Measurements from ENCODE around the gene CIP2A. TPM values are rescaled to one million over a fixed set of nuclear protein-coding genes. Genes with fewer than 3 reads are reported as not detected.

The CIP2A gene
- total and polyA plus RNA-seq, 2 donors from 2014 or later, result 0.82 to 3.5 TPM

DNA sequence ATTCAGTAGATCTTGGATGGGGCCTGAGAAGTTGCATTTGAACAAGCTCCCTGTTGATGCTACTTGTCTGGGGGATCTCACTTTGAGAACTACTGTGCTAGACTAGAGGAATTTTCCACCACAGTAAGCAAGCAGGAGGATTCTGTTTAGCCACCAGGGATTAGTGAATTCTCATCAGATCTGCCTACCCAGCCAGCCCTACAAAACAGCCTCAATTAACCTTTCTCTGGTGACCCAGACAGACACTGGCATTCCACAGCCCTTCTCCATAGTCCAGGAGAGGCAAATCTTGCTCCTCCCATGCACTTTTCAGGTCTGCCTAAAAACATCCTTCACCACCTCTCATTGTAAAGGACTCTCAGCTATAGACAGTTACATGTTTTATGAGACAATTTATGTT, 62.1 kb downstream of the CIP2A start:
- no peak overlapping the region for H3K9ac ChIP-seq (ENCODE audit: low read length in 3 of 3)
- TF ChIP-seq, protein P1, sequence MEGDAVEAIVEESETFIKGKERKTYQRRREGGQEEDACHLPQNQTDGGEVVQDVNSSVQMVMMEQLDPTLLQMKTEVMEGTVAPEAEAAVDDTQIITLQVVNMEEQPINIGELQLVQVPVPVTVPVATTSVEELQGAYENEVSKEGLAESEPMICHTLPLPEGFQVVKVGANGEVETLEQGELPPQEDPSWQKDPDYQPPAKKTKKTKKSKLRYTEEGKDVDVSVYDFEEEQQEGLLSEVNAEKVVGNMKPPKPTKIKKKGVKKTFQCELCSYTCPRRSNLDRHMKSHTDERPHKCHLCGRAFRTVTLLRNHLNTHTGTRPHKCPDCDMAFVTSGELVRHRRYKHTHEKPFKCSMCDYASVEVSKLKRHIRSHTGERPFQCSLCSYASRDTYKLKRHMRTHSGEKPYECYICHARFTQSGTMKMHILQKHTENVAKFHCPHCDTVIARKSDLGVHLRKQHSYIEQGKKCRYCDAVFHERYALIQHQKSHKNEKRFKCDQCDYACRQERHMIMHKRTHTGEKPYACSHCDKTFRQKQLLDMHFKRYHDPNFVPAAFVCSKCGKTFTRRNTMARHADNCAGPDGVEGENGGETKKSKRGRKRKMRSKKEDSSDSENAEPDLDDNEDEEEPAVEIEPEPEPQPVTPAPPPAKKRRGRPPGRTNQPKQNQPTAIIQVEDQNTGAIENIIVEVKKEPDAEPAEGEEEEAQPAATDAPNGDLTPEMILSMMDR (IDR thresholded peaks at IDR 0.05; ENCODE audit: borderline replicate concordance, extremely low read depth, insufficient read depth), result no peak
- no peaks in the 10 kb centered on the region for H3K4me1 ChIP-seq (ENCODE audit: control insufficient read depth in 2 of 3, insufficient read depth in 2 of 3, low read depth in 1 of 3, low read length in 3 of 3)
- no peaks in the 10 kb centered on the region for H3K9me3 ChIP-seq (ENCODE audit: control insufficient read depth in 2 of 3, insufficient read depth in 1 of 3, low read length in 3 of 3)
- no peaks in the 10 kb centered on the region for H3K36me3 ChIP-seq (ENCODE audit: control insufficient read depth in 2 of 3, insufficient read depth in 3 of 3, low read length in 3 of 3)
- no peak overlapping the region for H3K4me3 ChIP-seq (ENCODE audit: low read length in 3 of 3)
- intact Hi-C loops (cut with DNase I), result no loop called here
- H3K27ac ChIP-seq (ENCODE audit: low read depth in 2 of 2, low read length in 2 of 2), result no peak overlapping the region
- FAIRE-seq (no peak), DNase-seq (peak in 3 of 5 donors; percentile 21 to 63 (median 45))
- H3K27me3 ChIP-seq (ENCODE audit: control insufficient read depth, insufficient read depth, low read length), result no peaks in the 10 kb centered on the region

DNA sequence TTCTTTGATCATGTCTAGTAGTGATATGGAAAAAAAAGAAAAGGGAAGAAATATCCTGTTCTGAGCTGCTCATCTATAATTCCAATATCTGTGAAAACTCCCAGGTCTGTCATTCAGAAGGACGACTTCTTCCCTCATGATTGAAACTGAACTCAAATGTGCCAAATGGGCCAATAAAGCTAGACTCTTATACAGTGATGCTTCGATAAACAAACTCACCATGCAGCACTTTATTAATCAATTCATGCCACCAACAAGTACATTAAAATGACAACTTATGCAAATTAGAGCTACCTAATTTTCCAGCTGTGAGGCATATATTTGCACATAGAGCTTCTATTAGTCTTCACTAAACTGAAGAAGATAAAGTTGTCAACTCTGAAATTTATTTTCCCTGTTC, 63.3 kb downstream of the CIP2A start:
- no peaks in the 10 kb centered on the region for H3K9me3 ChIP-seq (ENCODE audit: control insufficient read depth in 2 of 3, insufficient read depth in 1 of 3, low read length in 3 of 3)
- no peak for FAIRE-seq
- no peaks in the 10 kb centered on the region for H3K4me1 ChIP-seq (ENCODE audit: control insufficient read depth in 2 of 3, insufficient read depth in 2 of 3, low read depth in 1 of 3, low read length in 3 of 3)
- H3K36me3 ChIP-seq (ENCODE audit: control insufficient read depth in 2 of 3, insufficient read depth in 3 of 3, low read length in 3 of 3), result no peaks in the 10 kb centered on the region
- DNase-seq, result no peak
- H3K9ac ChIP-seq (ENCODE audit: low read length in 3 of 3), result no peak overlapping the region
- no peak overlapping the region for H3K4me3 ChIP-seq (ENCODE audit: low read length in 3 of 3)
- no peak overlapping the region for H3K27ac ChIP-seq (ENCODE audit: low read depth in 2 of 2, low read length in 2 of 2)
- TF ChIP-seq, protein P1 (IDR thresholded peaks at IDR 0.05; ENCODE audit: borderline replicate concordance, extremely low read depth, insufficient read depth), result no peak
- intact Hi-C loops (cut with DNase I), result no loop called here
- no peaks in the 10 kb centered on the region for H3K27me3 ChIP-seq (ENCODE audit: control insufficient read depth, insufficient read depth, low read length)

DNA sequence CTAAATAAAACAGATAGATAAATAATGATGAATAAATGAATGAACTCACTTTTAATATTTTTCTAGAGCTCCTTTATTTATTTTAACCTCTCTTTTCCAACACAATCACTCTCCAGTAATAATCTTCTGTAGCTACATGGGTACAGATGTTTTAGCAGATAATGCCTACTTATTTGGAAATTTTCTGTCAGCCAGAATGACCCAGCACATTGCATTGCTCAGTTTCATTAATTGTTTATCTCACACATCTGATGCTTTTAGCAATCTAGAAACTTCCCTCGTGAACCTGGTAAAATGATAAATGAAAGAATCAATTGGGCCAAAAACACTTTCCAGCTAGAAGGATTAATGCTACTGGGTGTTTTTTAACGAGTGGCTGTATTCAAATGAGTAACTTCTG, 64.0 kb downstream of the CIP2A start:
- DNase-seq (no peak), FAIRE-seq (no peak)
- Histone ChIP-seq H3K27ac (ENCODE audit: low read depth in 2 of 2, low read length in 2 of 2) (no peak overlapping the region), H3K27me3 (ENCODE audit: control insufficient read depth, insufficient read depth, low read length) (no peaks in the 10 kb centered on the region), H3K9me3 (ENCODE audit: control insufficient read depth in 2 of 3, insufficient read depth in 1 of 3, low read length in 3 of 3) (no peaks in the 10 kb centered on the region), H3K4me1 (ENCODE audit: control insufficient read depth in 2 of 3, insufficient read depth in 2 of 3, low read depth in 1 of 3, low read length in 3 of 3) (no peaks in the 10 kb centered on the region), H3K4me3 (ENCODE audit: low read length in 3 of 3) (no peak overlapping the region), H3K9ac (ENCODE audit: low read length in 3 of 3) (no peak overlapping the region), H3K36me3 (ENCODE audit: control insufficient read depth in 2 of 3, insufficient read depth in 3 of 3, low read length in 3 of 3) (no peaks in the 10 kb centered on the region)
- intact Hi-C loops (cut with DNase I), result no loop called here
- TF ChIP-seq, protein P1 (IDR thresholded peaks at IDR 0.05; ENCODE audit: borderline replicate concordance, extremely low read depth, insufficient read depth), result no peak

DNA sequence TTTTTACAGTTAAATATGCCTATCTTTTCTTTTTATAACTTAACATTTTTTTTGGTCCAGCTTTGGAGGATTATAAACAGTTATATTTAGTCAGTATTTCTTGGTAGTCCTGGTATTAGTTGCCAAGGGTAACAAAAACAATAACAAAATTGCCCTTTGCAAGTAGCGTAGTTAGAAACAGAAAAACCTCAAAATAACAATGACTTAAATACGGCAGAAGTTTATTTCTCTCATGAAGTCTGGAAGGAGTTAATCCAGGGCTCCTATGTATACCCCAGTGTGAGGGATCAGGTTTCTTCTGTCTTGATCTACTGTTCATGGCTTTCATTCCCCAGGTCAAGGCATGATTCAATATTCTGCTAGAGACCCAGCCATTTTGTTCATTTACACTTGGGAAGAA, 64.7 kb downstream of the CIP2A start:
- intact Hi-C loops (cut with DNase I), result no loop called here
- H3K4me1 ChIP-seq (ENCODE audit: control insufficient read depth in 2 of 3, insufficient read depth in 2 of 3, low read depth in 1 of 3, low read length in 3 of 3), result no peaks in the 10 kb centered on the region
- peak in 1 of 5 donors; percentile 8 for DNase-seq
- no peaks in the 10 kb centered on the region for H3K27me3 ChIP-seq (ENCODE audit: control insufficient read depth, insufficient read depth, low read length)
- no peak overlapping the region for H3K4me3 ChIP-seq (ENCODE audit: low read length in 3 of 3)
- TF ChIP-seq, protein P1 (IDR thresholded peaks at IDR 0.05; ENCODE audit: borderline replicate concordance, extremely low read depth, insufficient read depth), result no peak
- no peaks in the 10 kb centered on the region for H3K36me3 ChIP-seq (ENCODE audit: control insufficient read depth in 2 of 3, insufficient read depth in 3 of 3, low read length in 3 of 3)
- no peak for FAIRE-seq
- no peak overlapping the region for H3K27ac ChIP-seq (ENCODE audit: low read depth in 2 of 2, low read length in 2 of 2)
- H3K9ac ChIP-seq (ENCODE audit: low read length in 3 of 3), result no peak overlapping the region
- no peaks in the 10 kb centered on the region for H3K9me3 ChIP-seq (ENCODE audit: control insufficient read depth in 2 of 3, insufficient read depth in 1 of 3, low read length in 3 of 3)
